ENCODE data around the gene DOCK8.

GRCh38 chr9:431701-432100 is 217.0 kb downstream of the DOCK8 start:
- TF ChIP-seq CTCF (IDR thresholded peaks at IDR 0.05 in 2 of 3, conservative IDR thresholded peaks at IDR 0.05 in 1 of 3; ENCODE audit: control insufficient read depth in 2 of 3, extremely low read depth in 1 of 3, insufficient read depth in 1 of 3, low read depth in 3 of 3, low read length in 3 of 3) (no peak), SREBF2 (IDR thresholded peaks at IDR 0.05; ENCODE audit: low read length) (no peak), NFYB (IDR thresholded peaks at IDR 0.05; ENCODE audit: insufficient read depth, low read depth, low read length) (no peak)

Data from GM12878 (cell line).